Neuronal stem cell (in vitro differentiated cells): ENCODE data around the gene STXBP5.
A peak's percentile ranks its signal among the peaks of the same experiment; 100 is the strongest.

Source experiments
- DNase-seq: peaks from one replicate; pipeline ENCODE4 v3.0.0-alpha.2; 2013; ENCODE audit warnings: low spot score
- H2AFZ ChIP-seq: one replicate; pipeline ENCODE4 v1.6.1; 2013; ENCODE audit warnings: mild to moderate bottlenecking, low read length, inconsistent platforms
- H2AK5ac ChIP-seq: 2 replicates; pipeline ENCODE4 v1.6.1; 2013; ENCODE audit warnings: low read depth, mild to moderate bottlenecking, inconsistent platforms, low read length, moderate library complexity, mixed read lengths
- H2BK120ac ChIP-seq: 2 replicates; pipeline ENCODE4 v1.6.1; 2013; ENCODE audit warnings: low read depth, mild to moderate bottlenecking, inconsistent platforms, low read length, moderate library complexity, mixed read lengths
- H2BK12ac ChIP-seq: one replicate; pipeline ENCODE4 v1.6.1; 2013; ENCODE audit warnings: low read length, inconsistent platforms
- H2BK15ac ChIP-seq: 2 replicates; pipeline ENCODE4 v1.6.1; 2013; ENCODE audit warnings: mild to moderate bottlenecking, low read length, inconsistent platforms, mixed read lengths
- H2BK5ac ChIP-seq: one replicate; pipeline ENCODE4 v1.6.1; 2013; ENCODE audit warnings: inconsistent platforms, mild to moderate bottlenecking, low read length, moderate library complexity
- H3K14ac ChIP-seq: one replicate; pipeline ENCODE4 v1.6.1; 2013; ENCODE audit warnings: low read length, inconsistent platforms
- H3K18ac ChIP-seq: 2 replicates; pipeline ENCODE4 v1.6.1; 2013; ENCODE audit warnings: low read length, inconsistent platforms
- H3K23ac ChIP-seq: 2 replicates; pipeline ENCODE4 v1.6.1; 2013; ENCODE audit warnings: low read depth, mild to moderate bottlenecking, mixed read lengths, low read length, inconsistent platforms; ENCODE audit not compliant: poor library complexity
- H3K27ac ChIP-seq: replicated peaks from 3 replicates; pipeline ENCODE4 v1.5.1; 2013; ENCODE audit warnings: low read length, inconsistent platforms
- H3K27me3 ChIP-seq, 3 experiments: 2 replicates each; pipeline ENCODE4 v1.6.1; 2013; ENCODE audit warnings: low read length in 3 of 3, mild to moderate bottlenecking in 2 of 3, inconsistent platforms in 1 of 3, low read depth in 1 of 3, mixed read lengths in 1 of 3, moderate library complexity in 1 of 3; ENCODE audit not compliant: control insufficient read depth in 3 of 3, insufficient read depth in 3 of 3
- H3K36me3 ChIP-seq, 2 donors: replicated peaks in 1 of 2; 2 replicates each; pipeline ENCODE4 v1.6.1; 2013; ENCODE audit warnings: low read length in 2 of 2; ENCODE audit not compliant: control insufficient read depth in 2 of 2, insufficient read depth in 2 of 2
- H3K4ac ChIP-seq: 2 replicates; pipeline ENCODE4 v1.6.1; 2013; ENCODE audit warnings: inconsistent platforms, mild to moderate bottlenecking, low read length, moderate library complexity
- H3K4me1 ChIP-seq, 2 donors: 1 replicate in 1 of 2; 2 replicates in 1 of 2; pipeline ENCODE4 v1.6.1; 2013; ENCODE audit warnings: low read length in 2 of 2, low read depth in 1 of 2; ENCODE audit not compliant: control insufficient read depth in 2 of 2, insufficient read depth in 1 of 2
- H3K4me2 ChIP-seq: one replicate; pipeline ENCODE4 v1.6.1; 2013; ENCODE audit warnings: mild to moderate bottlenecking, low read length, inconsistent platforms; ENCODE audit not compliant: insufficient read depth, poor library complexity, severe bottlenecking
- H3K4me3 ChIP-seq, 2 donors: 2 replicates each; pipeline ENCODE4 v1.5.1; 2013; ENCODE audit warnings: low read length in 2 of 2, mild to moderate bottlenecking in 2 of 2, inconsistent platforms in 1 of 2, moderate library complexity in 1 of 2
- H3K79me1 ChIP-seq: one replicate; pipeline ENCODE4 v1.6.1; 2013; ENCODE audit warnings: low read depth, mild to moderate bottlenecking, inconsistent platforms, low read length, moderate library complexity
- H3K9ac ChIP-seq: one replicate; pipeline ENCODE4 v1.6.1; 2013; ENCODE audit warnings: mild to moderate bottlenecking, low read depth, low read length, inconsistent platforms; ENCODE audit not compliant: poor library complexity
- H3K9me3 ChIP-seq, 2 donors: replicated peaks in 1 of 2; 2 replicates each; pipeline versions ENCODE3 to v1.6.1; 2013; ENCODE audit warnings: low read length in 2 of 2, mild to moderate bottlenecking in 2 of 2, inconsistent platforms in 1 of 2, low read depth in 1 of 2, mixed read lengths in 1 of 2, moderate library complexity in 1 of 2; ENCODE audit not compliant: control insufficient read depth in 2 of 2, insufficient read depth in 1 of 2
- H4K8ac ChIP-seq: one replicate; pipeline ENCODE4 v1.6.1; 2013; ENCODE audit warnings: low read depth, mild to moderate bottlenecking, inconsistent platforms, low read length, moderate library complexity
- H4K91ac ChIP-seq: one replicate; pipeline ENCODE4 v1.6.1; 2013; ENCODE audit warnings: low read length, low read depth, mild to moderate bottlenecking, inconsistent platforms; ENCODE audit not compliant: poor library complexity
- WGBS, 2 donors: extraction: QIAGEN DNeasy Blood & Tissue Kit; methylation state at CpG; one replicate each; pipeline ENCODE4 v1.1.7; 2013; ENCODE audit warnings: missing lambda C conversion rate in 2 of 2, mixed read lengths in 1 of 2; ENCODE audit not compliant: insufficient read length in 2 of 2, insufficient replicate concordance in 1 of 2; ENCODE audit errors: extremely low coverage in 2 of 2; 5-methylcytosine and 5-hydroxymethylcytosine counted together

Gene STXBP5

DNA sequence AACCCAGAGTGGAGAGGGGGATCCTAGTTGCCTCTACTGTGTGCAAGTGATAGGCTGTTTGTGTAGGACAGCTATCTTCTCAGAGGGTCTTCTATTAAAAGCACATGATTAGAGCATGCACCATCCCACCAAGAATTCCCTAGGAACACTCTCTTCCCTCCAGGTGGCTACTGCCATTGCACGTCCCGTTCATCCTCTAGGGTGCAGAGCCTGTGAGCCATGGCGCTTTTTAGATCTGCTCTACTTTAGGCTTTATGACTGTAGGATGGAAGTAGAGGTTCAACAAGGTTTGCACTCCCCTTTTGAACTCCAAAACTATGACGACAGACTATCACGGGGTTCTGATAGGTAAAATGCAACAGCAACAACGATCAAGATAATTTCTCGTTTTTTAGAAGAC lies 213.7 kb downstream of the STXBP5 start:
- Histone ChIP-seq H3K14ac (no peak overlapping the region), H3K9ac (no peak overlapping the region), H2AFZ (no peak overlapping the region), H3K79me1 (no peaks in the 10 kb centered on the region), H3K4me3 (no peak overlapping the region), H3K27ac (no peak overlapping the region), H2BK120ac (no peak overlapping the region), H2BK15ac (no peak overlapping the region), H2BK12ac (no peak overlapping the region), H2AK5ac (no peak overlapping the region), H3K9me3 (peaks cover 0 to 2% of the 10 kb centered on the region in 2 donors), H3K27me3 (no peaks in the 10 kb centered on the region), H3K4ac (no peak overlapping the region), H4K8ac (no peak overlapping the region), H3K36me3 (no peaks in the 10 kb centered on the region), H3K23ac (no peak overlapping the region), H2BK5ac (no peak overlapping the region), H4K91ac (no peak overlapping the region), H3K4me1 (no peaks in the 10 kb centered on the region), H3K4me2 (no peak overlapping the region), H3K18ac (no peak overlapping the region)
- no CpG with 5 or more reads among the region's 7 CpGs for WGBS, 2 donors
- DNase-seq = no peak

DNA sequence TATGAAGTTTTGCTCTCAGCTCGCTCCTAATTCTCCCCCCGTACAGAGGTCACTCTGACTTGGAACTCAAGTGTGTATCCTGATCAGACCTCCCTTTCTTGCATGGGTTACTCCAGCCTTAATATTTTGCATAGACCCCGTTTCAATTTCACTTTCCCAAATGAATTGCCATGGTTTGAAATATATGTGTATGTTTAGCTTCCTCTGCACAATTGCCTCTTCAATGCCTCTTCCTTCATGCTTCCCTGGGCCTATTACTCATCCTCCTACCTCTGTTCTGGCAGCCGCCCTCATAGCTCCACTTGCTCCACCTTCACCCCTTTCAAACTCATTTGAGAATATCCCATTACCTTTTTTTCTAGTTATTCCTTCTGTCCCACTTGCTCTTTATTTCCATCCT lies 214.3 kb downstream of the STXBP5 start:
- Histone ChIP-seq H4K91ac (no peak overlapping the region), H2BK12ac (no peak overlapping the region), H2BK5ac (no peak overlapping the region), H3K14ac (no peak overlapping the region), H3K4me3 (no peak overlapping the region), H2AK5ac (no peak overlapping the region), H3K4ac (no peak overlapping the region), H3K4me1 (no peaks in the 10 kb centered on the region), H2BK120ac (no peak overlapping the region), H3K23ac (no peak overlapping the region), H3K9me3 (peaks cover 0 to 2% of the 10 kb centered on the region in 2 donors), H4K8ac (no peak overlapping the region), H3K27me3 (no peaks in the 10 kb centered on the region), H2BK15ac (no peak overlapping the region), H2AFZ (no peak overlapping the region), H3K9ac (no peak overlapping the region), H3K27ac (no peak overlapping the region), H3K18ac (no peak overlapping the region), H3K36me3 (no peaks in the 10 kb centered on the region), H3K79me1 (no peaks in the 10 kb centered on the region), H3K4me2 (no peak overlapping the region)
- DNase-seq = no peak
- WGBS, 2 donors = no CpG with 5 or more reads among the region's 4 CpGs

DNA sequence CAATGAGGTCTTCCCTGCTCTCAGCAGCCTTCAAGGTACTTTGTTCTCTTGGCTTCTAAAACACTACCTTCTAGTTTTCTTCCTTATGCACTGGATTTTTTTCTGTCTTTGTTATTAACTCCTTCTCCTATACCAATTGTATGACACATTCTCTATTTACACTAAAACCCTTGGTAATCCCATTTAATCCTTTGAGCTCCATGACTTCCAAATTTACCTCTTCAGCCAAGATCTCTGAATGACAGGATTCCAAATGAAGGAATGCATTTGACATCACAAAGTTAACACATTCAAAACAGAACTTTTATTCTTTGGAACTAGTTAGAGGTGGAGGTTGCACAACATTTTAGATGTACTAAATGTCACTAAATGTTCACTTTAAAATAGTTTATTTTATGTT lies 217.7 kb downstream of the STXBP5 start:
- Histone ChIP-seq H2AK5ac (no peak overlapping the region), H2BK12ac (no peak overlapping the region), H2BK120ac (no peak overlapping the region), H3K4ac (no peak overlapping the region), H3K36me3 (no peaks in the 10 kb centered on the region), H3K18ac (no peak overlapping the region), H2BK15ac (no peak overlapping the region), H3K9ac (no peak overlapping the region), H3K4me2 (no peak overlapping the region), H4K8ac (no peak overlapping the region), H3K14ac (no peak overlapping the region), H3K27me3 (no peaks in the 10 kb centered on the region), H4K91ac (no peak overlapping the region), H3K79me1 (no peaks in the 10 kb centered on the region), H3K4me1 (no peaks in the 10 kb centered on the region), H3K23ac (no peak overlapping the region), H3K4me3 (no peak overlapping the region), H2BK5ac (no peak overlapping the region), H3K27ac (no peak overlapping the region), H3K9me3 (peaks cover 0 to 2% of the 10 kb centered on the region in 2 donors), H2AFZ (no peak overlapping the region)
- DNase-seq = no peak

DNA sequence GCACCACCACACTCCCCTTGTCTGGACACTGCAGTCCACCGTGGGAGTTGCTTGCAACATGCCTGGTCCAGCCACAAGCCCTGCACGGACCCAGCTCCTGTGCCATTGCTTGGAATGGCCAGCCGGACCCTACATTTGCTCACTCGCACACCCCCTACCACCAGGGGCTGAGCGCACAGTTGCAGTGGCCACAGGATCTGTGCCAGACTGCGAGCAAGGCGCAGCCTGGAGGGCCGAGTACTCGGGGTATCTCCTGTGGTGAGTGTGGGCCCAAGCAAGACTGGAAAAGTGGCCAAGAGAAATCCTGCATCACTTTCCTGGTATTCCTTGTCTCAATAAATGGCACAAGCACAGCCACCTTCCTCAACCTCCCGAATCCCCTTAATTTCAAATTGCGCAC lies 218.9 kb downstream of the STXBP5 start:
- DNase-seq = no peak
- no peak overlapping the region for H4K8ac ChIP-seq
- H2BK15ac ChIP-seq = no peak overlapping the region
- H3K4me3 ChIP-seq = no peak overlapping the region
- no peak overlapping the region for H2BK5ac ChIP-seq
- no peak overlapping the region for H2BK12ac ChIP-seq
- peak overlapping the region; percentile 77 for H3K18ac ChIP-seq
- no peak overlapping the region for H2BK120ac ChIP-seq
- H3K4ac ChIP-seq = no peak overlapping the region
- no peaks in the 10 kb centered on the region for H3K36me3 ChIP-seq
- no peak overlapping the region for H4K91ac ChIP-seq
- no peaks in the 10 kb centered on the region for H3K79me1 ChIP-seq
- no peaks in the 10 kb centered on the region for H3K27me3 ChIP-seq
- H3K23ac ChIP-seq = peak overlapping the region; percentile 92
- no peak overlapping the region for H3K4me2 ChIP-seq
- peaks cover 0 to 2% of the 10 kb centered on the region in 2 donors for H3K9me3 ChIP-seq
- peak overlapping the region; percentile 50 for H2AK5ac ChIP-seq
- no peak overlapping the region for H3K14ac ChIP-seq
- no peak overlapping the region for H3K27ac ChIP-seq
- whole genome bisulfite sequencing, 2 donors = no CpG with 5 or more reads among the region's 11 CpGs
- H2AFZ ChIP-seq = no peak overlapping the region
- no peak overlapping the region for H3K9ac ChIP-seq
- no peaks in the 10 kb centered on the region for H3K4me1 ChIP-seq
